ENCODE measurements around the gene CNKSR1.
"Not testable (repeated sequence)": the region's sequence is repeated elsewhere in the genome, so short reads cannot be mapped to it uniquely, and the experiment has no call there.

The CNKSR1 gene

GRCh38 chr1:26184883-26185282 lies 7.6 kb downstream of the CNKSR1 start:
- DNase-seq, result no peak

DNA sequence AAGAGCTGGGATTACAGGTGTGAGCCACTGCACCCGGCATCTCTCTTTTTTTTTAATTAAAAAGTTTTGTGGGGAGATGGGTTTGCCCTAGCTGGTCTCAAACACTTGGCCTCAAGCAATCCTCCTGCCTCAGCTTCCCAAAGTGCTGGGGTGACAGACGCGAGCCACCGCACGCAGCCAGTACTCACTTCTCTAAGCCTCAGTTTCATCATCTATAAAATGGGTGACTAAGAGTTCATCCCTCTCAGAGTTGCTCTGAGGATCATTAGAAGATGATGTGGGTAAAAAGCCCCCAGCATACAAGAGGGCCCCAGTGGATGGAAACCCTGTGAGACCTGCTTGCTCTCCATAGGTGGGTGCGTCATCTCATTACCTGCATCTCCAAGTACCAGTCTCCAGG lies 10.6 kb downstream of the CNKSR1 start:
- no peak for DNase-seq

DNA sequence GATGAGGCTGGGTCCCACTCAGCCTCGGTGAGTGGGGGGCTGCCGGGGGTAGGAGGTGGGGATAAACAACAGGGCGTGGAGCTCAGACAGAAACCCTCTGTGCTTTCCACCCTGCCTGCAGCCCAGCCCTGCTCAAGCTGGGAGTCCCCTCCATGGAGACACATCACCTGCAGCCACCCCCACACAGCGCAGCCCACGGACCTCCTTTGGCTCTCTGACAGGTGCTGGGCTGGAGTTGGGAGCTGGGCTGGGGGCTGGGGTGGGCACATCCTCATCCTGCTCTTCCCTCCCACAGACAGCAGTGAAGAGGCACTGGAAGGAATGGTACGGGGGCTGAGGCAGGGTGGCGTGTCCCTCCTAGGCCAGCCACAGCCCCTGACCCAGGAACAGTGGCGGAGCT lies 11.2 kb downstream of the CNKSR1 start:
- DNase-seq, result no peak

DNA sequence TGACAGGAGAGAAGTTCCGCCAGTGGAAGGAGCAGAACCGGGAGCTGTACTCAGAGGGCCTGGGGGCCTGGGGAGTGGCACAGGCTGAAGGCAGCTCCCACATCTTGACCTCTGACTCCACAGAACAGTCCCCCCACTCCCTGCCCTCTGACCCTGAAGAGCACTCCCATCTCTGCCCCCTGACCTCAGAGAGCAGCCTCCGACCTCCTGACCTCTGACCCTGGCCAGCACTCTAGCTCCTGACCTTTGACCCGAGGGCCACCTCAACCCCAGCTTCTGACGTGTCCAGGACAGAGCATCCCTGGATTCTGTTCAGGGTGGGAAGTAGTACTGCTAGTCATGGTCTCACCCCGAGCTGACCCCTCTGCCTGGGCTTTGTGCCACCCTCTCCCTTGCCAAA lies 12.0 kb downstream of the CNKSR1 start:
- no peak for DNase-seq

DNA sequence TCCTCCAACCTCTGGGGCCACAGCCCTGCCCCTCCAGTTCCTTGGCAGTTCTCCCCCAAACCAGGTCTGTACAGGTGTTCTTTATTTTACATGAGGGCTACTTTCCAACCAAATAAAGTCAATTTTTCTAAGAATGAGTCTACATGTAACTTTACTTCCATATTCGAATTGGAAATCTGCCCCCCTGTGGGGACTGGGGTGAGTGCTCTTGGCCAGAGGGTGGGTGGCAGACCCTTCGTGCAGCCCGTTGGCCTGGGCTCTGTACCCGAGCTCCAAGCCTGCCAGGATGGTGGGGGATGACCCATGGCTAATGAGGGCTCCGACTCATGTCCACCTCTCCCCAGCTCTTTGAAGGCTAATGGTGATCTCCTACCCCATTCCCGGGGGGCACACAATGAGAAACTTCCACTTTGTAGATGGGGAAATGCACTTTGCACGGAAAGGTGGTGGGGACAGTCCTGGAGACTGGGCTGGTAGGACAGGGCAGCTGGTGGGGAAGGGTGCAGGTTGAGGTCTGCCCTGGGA lies 12.5 kb downstream of the CNKSR1 start:
- DNase-seq, result no peak

- no peak for DNase-seq
These were observed 13.2 kb downstream of the CNKSR1 start, which contains the start of gene CATSPER4 for GRCh38 chr1:26190373-26190987. CATSPER4 (plus strand) TSS chr1:26190602; CDS start chr1:26190628, 26 bp downstream.

DNA sequence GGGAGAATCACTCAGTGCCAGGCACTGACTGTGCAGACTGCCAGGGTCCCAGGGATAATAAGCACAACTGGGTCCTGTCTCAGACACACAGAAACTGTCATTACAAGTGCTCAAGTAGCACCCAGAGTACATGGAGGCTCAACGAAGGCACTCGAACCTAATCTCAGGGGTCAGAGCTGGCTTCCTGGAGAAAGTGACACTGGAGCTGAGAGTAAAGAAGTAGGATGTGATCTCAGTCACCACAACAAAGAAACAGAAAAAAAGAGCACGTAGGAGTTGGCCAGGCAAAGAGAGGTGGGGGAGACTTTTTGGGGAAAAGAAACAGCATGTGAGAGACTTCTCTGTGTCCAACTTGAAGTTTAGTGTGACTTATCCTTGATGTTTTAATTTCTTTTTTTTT lies 14.4 kb downstream of the CNKSR1 start:
- no peak for DNase-seq

GRCh38 chr1:26195805-26196204 lies 18.5 kb downstream of the CNKSR1 start:
- DNase-seq, result no peak

DNA sequence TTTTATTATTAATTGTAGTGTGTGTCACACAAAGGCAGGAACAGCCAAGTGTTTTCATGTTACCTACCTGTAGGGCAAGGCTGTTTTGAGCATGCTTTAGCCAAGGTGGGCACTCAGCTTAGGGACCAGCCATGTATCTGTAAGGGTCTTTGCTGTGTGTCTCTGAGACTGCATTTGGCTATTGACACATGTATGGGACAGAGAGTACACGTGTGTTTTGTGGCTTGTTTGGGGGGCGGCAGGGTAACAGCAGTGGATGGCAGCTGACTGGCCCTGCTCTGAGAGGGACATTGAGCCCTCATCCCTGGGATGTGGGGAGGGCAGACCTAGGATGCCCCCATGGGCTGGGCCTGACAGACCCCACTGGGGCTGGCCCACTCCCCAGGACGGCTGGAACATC lies 20.0 kb downstream of the CNKSR1 start:
- no peak for DNase-seq

DNA sequence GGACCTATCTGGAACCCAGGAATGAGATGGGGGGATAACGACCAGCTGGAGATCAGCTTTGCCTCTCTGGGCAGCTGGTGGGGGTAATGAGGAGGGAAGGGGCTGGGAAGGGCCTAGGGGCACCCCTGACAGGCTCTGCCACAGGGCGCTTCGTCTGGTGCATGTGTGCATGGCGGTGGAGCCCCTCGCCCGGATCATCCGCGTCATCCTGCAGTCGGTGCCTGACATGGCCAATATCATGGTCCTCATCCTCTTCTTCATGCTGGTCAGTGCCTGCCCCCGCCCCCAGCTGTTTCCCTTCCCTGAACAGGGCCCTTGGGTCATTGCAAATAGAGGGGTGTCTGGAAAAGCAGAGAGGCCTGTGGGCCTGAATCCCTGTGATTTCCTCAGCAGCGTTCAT lies 20.5 kb downstream of the CNKSR1 start:
- DNase-seq, result no peak

- DNase-seq, result no peak
These were observed 23.1 kb downstream of the CNKSR1 start for GRCh38 chr1:26200413-26200812.

- DNase-seq, result no peak
These were observed 26.5 kb downstream of the CNKSR1 start for GRCh38 chr1:26203642-26204318.

- DNase-seq, result no peak
These were observed 33.0 kb downstream of the CNKSR1 start for GRCh38 chr1:26210147-26210870.

- no peak for DNase-seq
These were observed 35.4 kb downstream of the CNKSR1 start for GRCh38 chr1:26212726-26213125.

- no peak for DNase-seq
These were observed 36.1 kb downstream of the CNKSR1 start for GRCh38 chr1:26213335-26213905.

DNA sequence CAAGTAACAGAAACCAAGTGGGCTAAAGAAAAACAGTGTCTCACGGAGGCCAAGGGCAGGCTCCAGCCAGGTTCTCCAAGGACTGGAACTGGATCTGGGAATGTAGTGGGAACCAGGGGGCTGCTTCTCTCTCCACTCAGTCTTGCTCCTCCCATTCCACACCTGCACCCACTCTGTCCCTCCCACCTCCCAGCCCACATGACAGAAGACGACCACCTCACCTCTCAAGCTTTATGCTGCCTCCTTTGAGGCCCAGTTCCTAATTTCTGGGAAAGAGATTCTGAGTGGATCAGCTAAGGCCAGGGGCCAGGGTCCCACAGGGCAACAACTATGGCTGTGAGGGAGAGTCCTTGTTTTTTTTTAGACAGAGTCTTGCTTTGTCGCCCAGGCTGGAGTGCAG lies 38.0 kb downstream of the CNKSR1 start:
- DNase-seq, result no peak

- no peak for DNase-seq
These were observed 41.7 kb downstream of the CNKSR1 start for GRCh38 chr1:26218906-26219494.

DNA sequence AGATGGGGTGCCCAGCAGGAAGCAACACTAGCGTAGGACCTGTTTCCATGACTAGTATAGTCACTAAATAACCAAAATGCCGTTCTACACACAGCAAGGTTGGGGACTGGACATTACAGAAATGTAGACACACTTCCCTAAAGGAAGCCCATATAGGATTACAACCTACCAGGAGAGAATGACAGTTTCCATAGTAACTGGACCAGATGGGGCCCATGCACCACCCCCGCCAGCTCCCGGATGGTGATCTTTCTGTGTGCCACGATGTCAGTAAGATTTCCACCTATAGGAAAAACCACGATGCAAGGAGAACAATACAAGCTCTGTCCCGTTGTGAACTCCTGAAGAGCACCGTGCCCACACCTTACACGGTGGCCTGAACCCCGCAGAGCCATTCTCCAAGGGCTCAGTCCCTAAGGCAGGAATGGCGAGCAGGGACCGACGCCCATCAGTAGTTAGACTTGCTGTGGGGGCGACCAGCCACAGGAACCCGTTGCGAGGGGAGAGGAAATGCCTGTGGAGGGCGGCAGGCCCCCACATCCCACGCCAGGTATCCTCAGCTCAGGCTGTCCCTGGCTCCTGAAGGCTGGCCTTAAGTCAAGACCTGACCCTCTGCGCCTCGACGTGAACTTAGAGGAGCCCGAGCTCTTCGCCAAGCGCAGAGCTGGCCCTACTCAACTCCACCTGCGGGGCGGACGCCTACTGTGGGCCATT lies 43.1 kb downstream of the CNKSR1 start:
- DNase-seq, result no peak

DNA sequence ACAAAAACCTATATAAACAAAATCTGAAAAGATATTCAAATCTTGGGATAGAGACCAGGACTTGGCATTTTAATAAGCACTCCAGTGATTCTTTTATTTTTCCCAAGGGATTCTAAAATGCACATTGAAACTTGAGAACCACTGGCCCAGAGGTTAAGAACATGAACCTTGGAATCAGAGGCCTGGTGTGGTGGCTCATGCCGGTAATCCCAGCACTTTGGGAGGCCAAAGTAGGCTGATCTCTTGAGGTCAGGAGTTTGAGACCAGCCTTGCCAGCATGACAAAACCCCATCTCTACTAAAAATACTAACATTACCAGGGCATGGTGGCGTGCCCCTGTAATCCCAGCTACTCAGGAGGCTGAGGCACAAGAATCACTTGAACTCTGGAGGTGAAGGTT lies 43.8 kb downstream of the CNKSR1 start:
- no peak for DNase-seq

- DNase-seq, result no peak
These were observed 47.3 kb downstream of the CNKSR1 start for GRCh38 chr1:26224606-26225005.

- DNase-seq, result peak in 1 of 2 donors; percentile 35
These were observed 47.9 kb downstream of the CNKSR1 start for GRCh38 chr1:26225033-26225831.

- DNase-seq, result not testable (repeated sequence)
These were observed 53.4 kb downstream of the CNKSR1 start for GRCh38 chr1:26230682-26231081.

All from hippocampal formation (tissue), 2 donors.